DOHH2 (cell line): Measurements from ENCODE around the gene ROR2.

Experiments
- EZH2phosphoT487 ChIP-seq: fragments of 200-600 bp; sonication (generic); IDR thresholded peaks from 2 replicates; pipeline ENCODE4 v1.6.1; 2017; ENCODE audit warnings: borderline replicate concordance, mild to moderate bottlenecking, antibody characterized with exemption, low read length, moderate library complexity, mixed read lengths
- TF ChIP-seq, protein P1 (sequence below): fragments of 200-600 bp; sonication (generic); IDR thresholded peaks from one replicate; pipeline ENCODE4 v1.5.1; 2014; ENCODE audit warnings: antibody characterized with exemption, mild to moderate bottlenecking, low read depth, low read length; ENCODE audit not compliant: poor library complexity, severe bottlenecking

DNA sequence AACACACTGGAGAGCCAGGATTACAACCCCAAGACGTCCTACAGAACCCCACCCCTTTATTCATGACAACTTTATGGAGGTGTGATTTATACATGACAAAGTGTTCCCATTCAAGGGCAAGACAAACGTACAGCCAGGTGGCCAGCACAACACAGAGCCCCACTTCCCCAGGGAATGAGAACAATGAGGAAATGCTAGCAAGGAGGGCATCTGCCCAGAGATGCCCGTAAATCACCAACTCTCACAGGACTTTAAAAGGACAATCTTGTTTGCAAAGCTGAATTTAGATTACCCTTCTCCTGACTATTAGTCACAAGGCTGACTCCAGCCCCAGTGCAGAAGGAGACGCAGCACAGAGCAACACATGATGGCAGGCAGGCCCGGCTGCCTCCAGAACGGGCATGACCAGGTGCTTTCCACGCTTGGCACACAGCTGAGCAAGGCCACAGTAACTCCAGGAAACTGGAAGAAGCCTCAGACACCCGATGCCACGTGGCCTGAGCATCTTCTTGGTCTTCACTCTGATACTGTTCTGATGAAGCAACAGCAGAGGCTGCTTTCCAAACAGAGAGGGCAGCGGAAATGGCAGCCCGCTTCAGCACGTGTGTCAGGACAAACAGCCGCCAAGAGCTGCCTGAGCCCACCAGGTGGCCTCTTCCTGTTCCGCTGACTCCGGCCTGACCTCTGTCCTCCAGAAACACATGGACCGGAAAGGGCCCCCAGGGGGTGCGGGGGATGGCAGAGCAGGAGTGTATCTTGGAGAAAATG is 51.4 kb downstream of the ROR2 start:
- TF ChIP-seq, protein P1, sequence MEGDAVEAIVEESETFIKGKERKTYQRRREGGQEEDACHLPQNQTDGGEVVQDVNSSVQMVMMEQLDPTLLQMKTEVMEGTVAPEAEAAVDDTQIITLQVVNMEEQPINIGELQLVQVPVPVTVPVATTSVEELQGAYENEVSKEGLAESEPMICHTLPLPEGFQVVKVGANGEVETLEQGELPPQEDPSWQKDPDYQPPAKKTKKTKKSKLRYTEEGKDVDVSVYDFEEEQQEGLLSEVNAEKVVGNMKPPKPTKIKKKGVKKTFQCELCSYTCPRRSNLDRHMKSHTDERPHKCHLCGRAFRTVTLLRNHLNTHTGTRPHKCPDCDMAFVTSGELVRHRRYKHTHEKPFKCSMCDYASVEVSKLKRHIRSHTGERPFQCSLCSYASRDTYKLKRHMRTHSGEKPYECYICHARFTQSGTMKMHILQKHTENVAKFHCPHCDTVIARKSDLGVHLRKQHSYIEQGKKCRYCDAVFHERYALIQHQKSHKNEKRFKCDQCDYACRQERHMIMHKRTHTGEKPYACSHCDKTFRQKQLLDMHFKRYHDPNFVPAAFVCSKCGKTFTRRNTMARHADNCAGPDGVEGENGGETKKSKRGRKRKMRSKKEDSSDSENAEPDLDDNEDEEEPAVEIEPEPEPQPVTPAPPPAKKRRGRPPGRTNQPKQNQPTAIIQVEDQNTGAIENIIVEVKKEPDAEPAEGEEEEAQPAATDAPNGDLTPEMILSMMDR, result no peak
- no peak for TF ChIP-seq EZH2phosphoT487
